ENCODE measurements around the gene ANKFN1.

The ANKFN1 gene

GRCh38 chr17:56111706-56112485 lies 41.4 kb upstream of the ANKFN1 start:
- ATAC-seq (ENCODE audit: low read depth) (no peak), DNase-seq (ENCODE audit: low spot score) (no peak)
- Histone ChIP-seq H3K4me1 (ENCODE audit: insufficient read depth, poor library complexity, severe bottlenecking) (no peaks in the 10 kb centered on the region), H3K36me3 (ENCODE audit: low read depth) (no peaks in the 10 kb centered on the region), H3K4me3 (ENCODE audit: severe bottlenecking) (no peak overlapping the region), H3K9me3 (ENCODE audit: severe bottlenecking) (no peaks in the 10 kb centered on the region), H3K27me3 (ENCODE audit: insufficient read depth, poor library complexity, severe bottlenecking) (no peaks in the 10 kb centered on the region), H3K27ac (ENCODE audit: poor library complexity, severe bottlenecking) (no peak overlapping the region)
- no peak for TF ChIP-seq CTCF (IDR thresholded peaks at IDR 0.05; ENCODE audit: poor library complexity, severe bottlenecking)

GRCh38 chr17:56113486-56113885 lies 39.8 kb upstream of the ANKFN1 start:
- no peak for DNase-seq (ENCODE audit: low spot score)
- Histone ChIP-seq H3K27me3 (ENCODE audit: insufficient read depth, poor library complexity, severe bottlenecking) (peaks cover 2% of the 10 kb centered on the region), H3K36me3 (ENCODE audit: low read depth) (no peaks in the 10 kb centered on the region), H3K4me3 (ENCODE audit: severe bottlenecking) (no peak overlapping the region), H3K4me1 (ENCODE audit: insufficient read depth, poor library complexity, severe bottlenecking) (no peaks in the 10 kb centered on the region), H3K9me3 (ENCODE audit: severe bottlenecking) (no peaks in the 10 kb centered on the region), H3K27ac (ENCODE audit: poor library complexity, severe bottlenecking) (no peak overlapping the region)
- TF ChIP-seq CTCF (IDR thresholded peaks at IDR 0.05; ENCODE audit: poor library complexity, severe bottlenecking), result no peak
- ATAC-seq (ENCODE audit: low read depth), result no peak

- TF ChIP-seq CTCF (IDR thresholded peaks at IDR 0.05; ENCODE audit: poor library complexity, severe bottlenecking), result no peak
- no peak for ATAC-seq (ENCODE audit: low read depth)
- no peak for DNase-seq (ENCODE audit: low spot score)
- Histone ChIP-seq H3K9me3 (ENCODE audit: severe bottlenecking) (no peaks in the 10 kb centered on the region), H3K36me3 (ENCODE audit: low read depth) (no peaks in the 10 kb centered on the region), H3K27ac (ENCODE audit: poor library complexity, severe bottlenecking) (no peak overlapping the region), H3K4me1 (ENCODE audit: insufficient read depth, poor library complexity, severe bottlenecking) (no peaks in the 10 kb centered on the region), H3K4me3 (ENCODE audit: severe bottlenecking) (no peak overlapping the region), H3K27me3 (ENCODE audit: insufficient read depth, poor library complexity, severe bottlenecking) (peaks cover 3% of the 10 kb centered on the region)
Observed at GRCh38 chr17:56114469-56114868, 38.8 kb upstream of the ANKFN1 start.

GRCh38 chr17:56119191-56119590 lies 34.1 kb upstream of the ANKFN1 start:
- H3K9me3 ChIP-seq (ENCODE audit: severe bottlenecking), result no peaks in the 10 kb centered on the region

More at GRCh38 chr17:56119191-56119590, 34.1 kb upstream of the ANKFN1 start:
- H3K27ac ChIP-seq (ENCODE audit: poor library complexity, severe bottlenecking), result no peak overlapping the region
- H3K27me3 ChIP-seq (ENCODE audit: insufficient read depth, poor library complexity, severe bottlenecking), result peaks cover 3% of the 10 kb centered on the region
- no peak for TF ChIP-seq CTCF (IDR thresholded peaks at IDR 0.05; ENCODE audit: poor library complexity, severe bottlenecking)
- no peak for DNase-seq (ENCODE audit: low spot score)
- no peak overlapping the region for H3K4me3 ChIP-seq (ENCODE audit: severe bottlenecking)
- no peaks in the 10 kb centered on the region for H3K36me3 ChIP-seq (ENCODE audit: low read depth)
- no peaks in the 10 kb centered on the region for H3K4me1 ChIP-seq (ENCODE audit: insufficient read depth, poor library complexity, severe bottlenecking)
- ATAC-seq (ENCODE audit: low read depth), result no peak
